Esophagus squamous epithelium (tissue), 4 donors: ENCODE results near the gene OXCT1.

Experiments used
- POLR2A ChIP-seq, 4 donors: fragments of 450-650 bp; IDR thresholded peaks; one replicate each; pipeline ENCODE4 v1.6.1; 2017; ENCODE audit warnings: antibody characterized with exemption in 4 of 4, mild to moderate bottlenecking in 4 of 4, moderate library complexity in 3 of 4
- TF ChIP-seq, protein P1 (sequence below), 6 experiments: fragments of 450-650 bp in 4 of 6; fragments of 200-600 bp in 2 of 6; sonication (generic) in 2 of 6; IDR thresholded peaks; one replicate each; pipeline ENCODE4 v1.5.1; 2016 to 2019; ENCODE audit warnings: antibody characterized with exemption in 6 of 6, mild to moderate bottlenecking in 4 of 6, moderate library complexity in 4 of 6

DNA sequence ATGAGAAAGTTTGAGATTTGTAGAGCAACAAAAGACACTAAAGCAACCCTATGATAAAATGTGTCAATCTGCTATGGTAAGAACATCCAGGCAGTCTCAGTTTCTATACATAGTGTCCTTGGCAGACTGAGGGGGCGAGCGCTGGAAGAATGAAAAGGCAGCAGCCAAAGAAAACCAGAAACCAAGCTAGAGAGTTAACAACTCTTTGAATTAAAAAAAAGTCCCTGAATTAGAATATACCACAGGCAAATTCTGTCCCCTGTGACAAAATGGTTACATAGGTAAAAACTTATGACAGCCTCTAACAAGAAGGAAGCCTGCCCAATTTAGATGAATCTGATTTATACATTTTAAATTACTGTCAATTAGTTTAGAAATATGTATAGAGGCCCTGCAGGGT lies 106.7 kb downstream of the OXCT1 start:
- TF ChIP-seq, protein P1, sequence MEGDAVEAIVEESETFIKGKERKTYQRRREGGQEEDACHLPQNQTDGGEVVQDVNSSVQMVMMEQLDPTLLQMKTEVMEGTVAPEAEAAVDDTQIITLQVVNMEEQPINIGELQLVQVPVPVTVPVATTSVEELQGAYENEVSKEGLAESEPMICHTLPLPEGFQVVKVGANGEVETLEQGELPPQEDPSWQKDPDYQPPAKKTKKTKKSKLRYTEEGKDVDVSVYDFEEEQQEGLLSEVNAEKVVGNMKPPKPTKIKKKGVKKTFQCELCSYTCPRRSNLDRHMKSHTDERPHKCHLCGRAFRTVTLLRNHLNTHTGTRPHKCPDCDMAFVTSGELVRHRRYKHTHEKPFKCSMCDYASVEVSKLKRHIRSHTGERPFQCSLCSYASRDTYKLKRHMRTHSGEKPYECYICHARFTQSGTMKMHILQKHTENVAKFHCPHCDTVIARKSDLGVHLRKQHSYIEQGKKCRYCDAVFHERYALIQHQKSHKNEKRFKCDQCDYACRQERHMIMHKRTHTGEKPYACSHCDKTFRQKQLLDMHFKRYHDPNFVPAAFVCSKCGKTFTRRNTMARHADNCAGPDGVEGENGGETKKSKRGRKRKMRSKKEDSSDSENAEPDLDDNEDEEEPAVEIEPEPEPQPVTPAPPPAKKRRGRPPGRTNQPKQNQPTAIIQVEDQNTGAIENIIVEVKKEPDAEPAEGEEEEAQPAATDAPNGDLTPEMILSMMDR (IDR thresholded peaks at IDR 0.05): no peak
- no peak for TF ChIP-seq POLR2A (IDR thresholded peaks at IDR 0.05)
